K562 (cell line): ENCODE data around the gene NR2F6. TPM values are rescaled to one million over a fixed set of nuclear protein-coding genes. Genes with fewer than 3 reads are reported as not detected.

Experiments
- ARID1B ChIP-seq: fragments of 450-650 bp; IDR thresholded peaks from 2 replicates; pipeline ENCODE4 v1.6.1; 2016; ENCODE audit warnings: antibody characterized with exemption, mild to moderate bottlenecking, inconsistent platforms
- ASH1L ChIP-seq: fragments of 450-650 bp; IDR thresholded peaks from 2 replicates; pipeline ENCODE4 v1.6.1; 2018; ENCODE audit warnings: borderline replicate concordance, mild to moderate bottlenecking, low read depth; ENCODE audit not compliant: partially characterized antibody
- CEBPZ ChIP-seq: fragments of 150-350 bp; IDR thresholded peaks from 2 replicates; pipeline ENCODE4 v1.6.1; 2014; ENCODE audit warnings: low read depth, mild to moderate bottlenecking, low read length, borderline replicate concordance
- CREB5 ChIP-seq: fragments of 250-450 bp; sonication (Bioruptor Pico); IDR thresholded peaks from 2 replicates; pipeline ENCODE4 v1.5.0; 2020; ENCODE audit warnings: mild to moderate bottlenecking
- HMG20A ChIP-seq: fragments of 450-650 bp; formaldehyde crosslinking; conservative IDR thresholded peaks from 2 replicates; pipeline ENCODE4 v1.4.0; 2020; ENCODE audit warnings: mild to moderate bottlenecking, mixed read lengths
- MCM5 ChIP-seq: fragments of 450-650 bp; IDR thresholded peaks from 2 replicates; pipeline ENCODE4 v1.6.1; 2016; ENCODE audit warnings: low read depth
- MTF1 ChIP-seq: fragments of 250-450 bp; sonication (Bioruptor Pico); IDR thresholded peaks from 2 replicates; pipeline ENCODE4 v1.9.0; 2021; ENCODE audit warnings: moderate library complexity, mild to moderate bottlenecking, inconsistent platforms, borderline replicate concordance
- NFRKB ChIP-seq: fragments of 450-650 bp; IDR thresholded peaks from 2 replicates; pipeline ENCODE4 v1.6.1; 2016; ENCODE audit warnings: low read depth
- NR3C1 ChIP-seq: sonication (generic); formaldehyde crosslinking; IDR thresholded peaks from 2 replicates; pipeline ENCODE4 v1.8.1; 2022; ENCODE audit warnings: missing genetic modification reagents
- PBX2 ChIP-seq, 2 experiments: IDR thresholded peaks in 1 of 2; conservative IDR thresholded peaks in 1 of 2; 2 replicates each; pipeline ENCODE4 v1.6.1; 2016; ENCODE audit warnings: low read depth in 2 of 2, mild to moderate bottlenecking in 1 of 2, missing compliant biosample characterization in 1 of 2, missing genetic modification characterization in 1 of 2, moderate library complexity in 1 of 2
- STAT5A ChIP-seq: IDR thresholded peaks from 2 replicates; pipeline ENCODE4 v1.6.1; 2012; ENCODE audit warnings: low read length, inconsistent platforms, borderline replicate concordance
- TCF15 ChIP-seq: fragments of 250-450 bp; sonication (Bioruptor Pico); IDR thresholded peaks from 2 replicates; pipeline ENCODE4 v1.8.0; 2022; ENCODE audit warnings: moderate library complexity, mild to moderate bottlenecking, inconsistent platforms
- THAP12 ChIP-seq: fragments of 250-450 bp; sonication (Bioruptor Pico); IDR thresholded peaks from 2 replicates; pipeline ENCODE4 v1.9.0; 2021; ENCODE audit warnings: mild to moderate bottlenecking, inconsistent platforms
- ZHX1 ChIP-seq: fragments of 150-350 bp; conservative IDR thresholded peaks from 2 replicates; pipeline ENCODE4 v1.6.1; 2014; ENCODE audit warnings: low read length
- polyA plus RNA-seq, 8 experiments: library from polyadenylated mRNA; depleted of rRNA in 4 of 8; stranded (reverse) in 5 of 8; unstranded in 3 of 8; fragments of >200 nt; fragmentation: Nextera tagmentation in 2 of 8; fragmentation: Illumina TruSeq in 1 of 8; extraction: Ambion mirVana in 2 of 8; extraction: Trizol in 1 of 8; gene quantifications; 2 replicates each; pipeline versions ENCODE4 v1.2.1 to v1.2.3, GENCODE V29; 2011 to 2014; ENCODE audit warnings: inconsistent platforms in 1 of 8, missing spikeins in 1 of 8
- total RNA-seq, 7 experiments: library from RNA; depleted of rRNA in 6 of 7; stranded (reverse); fragments of >200 nt in 6 of 7; fragmentation: Illumina TruSeq in 2 of 7; extraction: Trizol in 2 of 7; gene quantifications; 2 replicates each; pipeline versions ENCODE4 v1.2.1 to v1.2.3, GENCODE V29; 2011 to 2021; ENCODE audit warnings: low replicate concordance in 1 of 7

The NR2F6 gene
- total and polyA plus RNA-seq, 9 of the 15 experiments (the other 6 are each of a cell fraction or from before 2014, with no cell fraction given), result 0.76 to 97.5 (median 18.8) TPM

- TF ChIP-seq THAP12 (CRISPR knock-in tag) (no peak), HMG20A (CRISPR knock-in tag) (no peak), NFRKB (no peak), MTF1 (CRISPR knock-in tag) (no peak), NR3C1 (CRISPR knock-in tag) (no peak), MCM5 (no peak), CREB5 (CRISPR knock-in tag) (no peak), PBX2 (CRISPR knock-in tag; IDR thresholded peaks at IDR 0.05; ENCODE audit: low read depth) (no peak), PBX2 (tag; conservative IDR thresholded peaks at IDR 0.05; ENCODE audit: low read depth) (peak; percentile 97), CEBPZ (no peak), ASH1L (no peak), ARID1B (no peak), STAT5A (no peak), ZHX1 (no peak), TCF15 (CRISPR knock-in tag) (no peak)
These were observed 61.8 kb downstream of the NR2F6 start (continued) for GRCh38 chr19:17183858-17184321.
